ES-I3 (cell line): Measurements from ENCODE around the gene GTF2IRD2.
"Not testable (repeated sequence)": the region's sequence is repeated elsewhere in the genome, so short reads cannot be mapped to it uniquely, and the experiment has no call there.

Experiments
- H3K36me3 ChIP-seq: 2 replicates; pipeline ENCODE4 v1.6.1; 2013; ENCODE audit warnings: mild to moderate bottlenecking, low read length, control low read depth, moderate library complexity; ENCODE audit not compliant: insufficient read depth
- H3K4me1 ChIP-seq: 2 replicates; pipeline ENCODE4 v1.6.1; 2013; ENCODE audit warnings: mild to moderate bottlenecking, control low read depth, low read length; ENCODE audit not compliant: insufficient read depth
- H3K9ac ChIP-seq: 2 replicates; pipeline ENCODE4 v1.6.1; 2013; ENCODE audit warnings: low read depth, mild to moderate bottlenecking, low read length, moderate library complexity
- H3K9me3 ChIP-seq: 2 replicates; pipeline ENCODE4 v1.6.1; 2013; ENCODE audit warnings: mild to moderate bottlenecking, low read length, moderate library complexity; ENCODE audit not compliant: control insufficient read depth, insufficient read depth

Gene GTF2IRD2

DNA sequence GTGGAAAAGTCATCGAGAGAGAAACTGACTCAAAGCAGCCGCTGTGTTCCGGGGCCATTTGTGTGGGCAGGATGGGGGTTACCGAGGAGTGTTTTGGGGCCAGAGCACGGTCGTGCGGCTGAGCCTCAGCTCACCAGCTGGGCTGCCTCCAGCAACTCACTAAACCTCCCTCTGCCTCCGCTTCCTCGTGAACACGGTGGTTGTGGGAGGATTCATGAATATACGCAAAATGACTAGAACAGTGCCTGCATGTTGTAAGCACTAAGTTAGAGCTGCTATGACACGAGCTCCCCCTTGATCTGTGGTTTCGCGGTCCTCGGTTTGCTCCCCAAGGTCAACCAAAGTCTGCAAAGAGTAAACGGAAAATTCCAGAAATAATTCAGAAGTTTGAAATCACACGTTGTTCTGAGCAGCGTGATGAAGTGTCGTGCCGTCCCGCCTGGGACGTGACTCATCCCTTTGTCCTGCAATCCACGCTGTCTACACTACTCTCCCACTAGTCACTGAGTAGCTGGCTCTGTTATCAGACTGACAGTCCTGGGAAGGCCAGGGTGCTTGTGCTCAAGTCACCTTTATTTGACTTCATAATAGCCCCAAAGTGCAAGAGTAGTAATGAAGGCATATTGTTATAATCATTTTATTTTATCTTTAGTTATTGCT lies 31.1 kb downstream of the GTF2IRD2 start:
- H3K4me1 ChIP-seq, H3K36me3 ChIP-seq, H3K9me3 ChIP-seq, H3K9ac ChIP-seq: not testable (repeated sequence)

DNA sequence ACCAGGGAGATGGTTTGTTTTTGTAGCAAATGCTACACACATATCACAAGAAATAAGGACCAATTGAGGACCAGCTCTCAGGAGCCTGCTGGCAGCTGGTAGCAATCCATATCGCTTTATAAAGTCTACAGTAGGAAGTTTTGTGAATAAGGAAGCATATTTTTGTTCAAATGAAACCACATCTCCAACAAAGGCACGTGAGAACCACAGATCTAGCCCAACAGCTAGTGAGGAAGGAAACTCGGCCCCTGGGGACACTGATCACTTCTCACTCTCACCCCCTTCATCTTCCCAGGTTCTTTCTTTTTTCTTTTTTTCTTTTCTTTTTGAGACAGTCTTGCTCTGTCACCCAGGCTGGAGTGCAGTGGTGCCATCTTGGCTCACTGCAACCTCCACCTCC lies 35.5 kb downstream of the GTF2IRD2 start:
- not testable (repeated sequence) for H3K36me3 ChIP-seq, H3K9ac ChIP-seq, H3K9me3 ChIP-seq, H3K4me1 ChIP-seq

DNA sequence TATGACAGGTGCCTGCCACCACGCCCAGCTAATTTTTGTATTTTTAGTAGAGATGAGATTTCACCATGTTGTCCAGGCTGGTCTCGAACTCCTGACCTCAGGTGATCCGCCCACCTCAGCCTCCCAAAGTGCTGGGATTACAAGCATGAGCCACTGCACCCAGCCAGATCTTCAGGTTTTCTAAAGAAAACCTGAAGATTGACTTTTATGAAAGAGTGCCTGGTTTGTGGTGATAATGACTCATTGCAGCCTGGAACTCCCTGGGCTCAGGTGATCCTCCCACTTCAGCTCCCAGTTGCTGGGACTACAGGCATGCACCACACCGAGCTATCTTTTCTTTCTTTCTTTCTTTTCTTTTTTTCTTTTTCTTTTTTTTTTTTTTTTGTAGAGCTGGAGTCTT lies 52.8 kb downstream of the GTF2IRD2 start:
- not testable (repeated sequence) for H3K9ac ChIP-seq, H3K4me1 ChIP-seq, H3K36me3 ChIP-seq, H3K9me3 ChIP-seq

DNA sequence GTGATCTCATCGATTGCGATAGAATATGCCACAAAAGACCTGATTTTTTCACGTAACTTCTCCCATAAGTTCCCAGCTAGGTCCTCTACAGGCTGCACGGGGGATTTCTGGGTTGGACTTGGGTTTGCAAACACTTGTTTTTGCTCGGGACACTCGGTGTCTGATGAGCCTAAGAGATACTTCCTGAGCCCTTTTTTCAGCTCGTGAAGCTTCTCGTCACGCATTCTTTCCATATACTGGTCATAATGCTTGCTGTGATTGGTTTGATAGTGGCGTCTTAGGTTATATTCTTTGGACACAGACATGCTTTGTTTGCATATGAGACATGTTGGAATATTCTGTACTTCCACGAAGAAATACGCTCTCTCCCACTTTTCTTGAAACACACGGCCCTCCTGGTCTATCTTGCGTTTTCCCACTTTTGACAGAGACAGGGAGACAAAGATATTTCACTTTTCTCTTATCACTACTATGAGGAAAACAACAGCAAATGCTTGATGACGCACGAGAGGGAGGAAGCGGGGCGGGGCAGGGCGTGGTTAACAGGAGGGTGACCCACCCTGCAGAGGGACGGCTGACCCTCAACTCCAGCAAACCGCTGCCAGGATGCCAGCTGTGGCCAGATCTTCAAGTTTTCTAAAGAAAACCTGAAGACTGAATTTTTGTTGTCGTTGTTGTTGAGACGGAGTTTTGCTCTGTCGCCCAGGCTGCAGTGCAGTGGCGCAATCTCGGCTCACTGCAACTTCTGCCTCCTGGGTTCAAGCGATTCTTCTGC lies 53.4 kb downstream of the GTF2IRD2 start:
- not testable (repeated sequence) for H3K36me3 ChIP-seq, H3K4me1 ChIP-seq, H3K9ac ChIP-seq, H3K9me3 ChIP-seq

DNA sequence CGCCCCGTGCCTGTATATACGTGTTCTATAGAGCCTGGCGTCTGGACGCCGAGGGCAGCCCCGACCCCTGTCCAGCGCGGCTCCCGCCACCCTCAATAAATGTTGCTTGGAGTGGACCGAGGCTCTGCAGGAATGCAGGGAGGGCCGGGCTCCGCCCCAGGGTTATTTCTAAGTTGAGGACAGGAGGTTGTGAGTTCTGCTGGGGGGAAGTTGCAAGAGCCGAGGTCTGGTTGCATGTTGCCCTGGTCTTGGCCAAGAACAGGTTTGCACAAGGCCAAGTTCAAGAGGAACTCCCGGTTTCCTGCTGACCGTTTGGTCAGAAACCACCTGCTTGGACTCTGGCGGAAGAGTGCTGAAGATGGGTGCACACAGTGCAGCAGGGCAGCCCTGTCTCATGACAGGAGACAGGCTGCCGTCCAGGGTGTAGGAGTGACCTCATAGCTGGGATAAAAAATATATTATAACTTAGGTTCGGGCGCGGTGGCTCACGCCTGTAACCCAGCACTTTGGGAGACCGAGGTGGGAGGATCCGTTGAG lies 62.1 kb downstream of the GTF2IRD2 start:
- not testable (repeated sequence) for H3K9ac ChIP-seq, H3K4me1 ChIP-seq, H3K9me3 ChIP-seq, H3K36me3 ChIP-seq

DNA sequence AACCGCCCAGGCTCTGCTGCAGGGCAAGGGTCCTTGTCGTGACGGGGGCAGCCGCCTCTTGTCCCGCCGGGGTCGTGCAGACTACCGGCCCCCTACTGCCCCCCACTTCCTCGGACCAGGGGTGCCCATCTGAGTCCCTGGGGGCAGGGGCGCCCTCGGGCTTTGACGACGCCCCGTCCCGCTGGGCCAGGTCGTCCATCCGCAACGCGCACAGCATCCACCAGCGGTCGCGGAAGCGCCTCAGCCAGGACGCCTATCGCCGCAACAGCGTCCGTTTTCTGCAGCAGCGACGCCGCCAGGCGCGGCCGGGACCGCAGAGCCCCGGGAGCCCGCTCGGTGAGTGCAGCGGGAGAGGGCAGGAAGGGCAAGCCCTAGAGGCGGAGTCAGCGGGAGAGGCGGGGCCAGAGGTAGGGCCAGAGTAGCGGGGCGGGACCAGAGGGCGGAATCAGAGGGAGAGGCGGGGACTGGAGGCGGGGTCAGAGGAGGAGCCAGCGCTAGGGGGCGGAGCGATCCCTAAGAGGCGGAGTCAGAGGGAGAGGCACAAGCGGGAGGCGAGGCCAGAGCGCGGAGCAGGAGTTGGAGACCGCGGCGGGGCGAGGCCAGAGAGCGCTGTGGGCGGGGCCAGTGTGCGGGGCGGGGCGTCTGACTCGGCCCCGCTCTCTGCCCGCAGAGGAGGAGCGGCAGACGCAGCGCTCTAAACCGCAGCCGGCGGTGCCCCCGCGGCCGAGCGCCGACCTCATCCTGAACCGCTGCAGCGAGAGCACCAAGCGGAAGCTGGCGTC lies 62.8 kb downstream of the GTF2IRD2 start:
- not testable (repeated sequence) for H3K9ac ChIP-seq, H3K4me1 ChIP-seq, H3K36me3 ChIP-seq, H3K9me3 ChIP-seq

DNA sequence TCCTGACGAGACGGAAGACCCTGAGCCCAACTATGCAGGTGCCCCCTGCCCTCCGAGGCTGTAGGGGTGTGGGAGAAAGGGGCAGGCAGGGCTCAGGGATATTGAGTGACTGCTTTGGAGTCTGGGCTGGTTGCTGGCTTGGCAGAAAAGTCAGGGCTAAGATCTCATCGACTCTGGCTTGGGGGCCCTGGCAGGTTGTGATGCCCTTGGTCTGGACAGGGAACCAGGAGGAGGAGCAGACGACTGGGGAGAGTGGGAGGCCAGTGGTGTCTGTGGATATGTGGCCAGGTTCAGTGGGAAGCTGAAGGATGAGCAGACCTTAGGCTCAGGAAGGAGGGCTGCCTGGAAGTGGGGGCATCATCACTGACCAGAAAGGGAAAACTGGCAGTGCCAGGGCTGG lies 67.8 kb downstream of the GTF2IRD2 start:
- H3K4me1 ChIP-seq, H3K36me3 ChIP-seq, H3K9me3 ChIP-seq, H3K9ac ChIP-seq: not testable (repeated sequence)

DNA sequence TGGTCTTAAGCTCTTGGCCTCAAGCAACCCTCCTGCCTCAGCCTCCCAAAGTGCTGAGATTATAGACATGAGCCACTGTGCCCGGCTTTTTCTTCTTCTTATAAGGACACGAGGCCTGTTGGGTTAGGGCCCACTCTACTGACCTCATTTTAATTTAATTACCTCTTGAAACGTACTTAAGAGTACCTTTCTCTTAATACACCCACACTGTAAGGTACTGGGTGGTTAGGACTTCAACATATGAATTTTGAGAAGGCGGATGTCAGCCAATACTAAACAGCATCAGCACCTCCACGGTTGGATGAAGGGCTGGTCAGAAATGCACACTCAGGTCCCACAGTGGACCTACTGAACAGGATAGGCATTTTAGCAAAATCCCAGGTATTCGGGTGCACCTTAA lies 69.7 kb downstream of the GTF2IRD2 start:
- H3K36me3 ChIP-seq, H3K4me1 ChIP-seq, H3K9ac ChIP-seq, H3K9me3 ChIP-seq: not testable (repeated sequence)

DNA sequence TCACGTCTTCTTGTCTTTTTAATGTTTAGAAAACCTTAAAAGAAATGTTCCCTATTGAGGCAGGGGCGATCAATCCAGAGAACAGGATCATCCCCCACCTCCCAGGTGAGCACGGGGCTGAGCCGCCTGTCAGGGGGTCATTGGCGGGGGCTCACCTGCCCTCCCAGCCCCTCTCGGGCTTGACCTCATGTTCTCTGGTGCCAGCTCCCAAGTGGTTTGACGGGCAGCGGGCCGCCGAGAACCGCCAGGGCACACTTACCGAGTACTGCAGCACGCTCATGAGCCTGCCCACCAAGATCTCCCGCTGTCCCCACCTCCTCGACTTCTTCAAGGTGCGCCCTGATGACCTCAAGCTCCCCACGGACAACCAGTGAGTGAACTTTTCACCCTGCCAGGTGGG lies 72.4 kb downstream of the GTF2IRD2 start:
- not testable (repeated sequence) for H3K9ac ChIP-seq, H3K36me3 ChIP-seq, H3K9me3 ChIP-seq, H3K4me1 ChIP-seq

DNA sequence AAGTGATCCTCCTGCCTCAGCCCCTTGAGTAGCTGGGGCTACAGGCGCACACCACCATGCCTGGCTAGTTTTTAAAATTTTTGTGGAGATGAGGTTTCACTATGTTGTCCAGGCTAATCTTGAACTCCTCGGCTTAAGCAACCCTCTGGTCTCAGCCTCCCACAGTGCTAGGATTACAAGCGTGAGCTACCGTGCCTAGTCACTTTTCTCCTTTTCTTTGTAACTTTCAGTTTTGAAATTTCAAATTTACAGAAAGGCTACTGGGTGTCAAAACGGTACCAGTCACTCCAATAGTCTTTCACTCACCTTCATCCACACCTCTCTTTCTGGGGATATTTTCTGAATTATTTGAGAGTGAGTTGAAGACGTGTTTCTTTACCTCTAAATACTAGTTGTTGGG lies 76.3 kb downstream of the GTF2IRD2 start:
- H3K4me1 ChIP-seq, H3K9me3 ChIP-seq, H3K36me3 ChIP-seq, H3K9ac ChIP-seq: not testable (repeated sequence)

DNA sequence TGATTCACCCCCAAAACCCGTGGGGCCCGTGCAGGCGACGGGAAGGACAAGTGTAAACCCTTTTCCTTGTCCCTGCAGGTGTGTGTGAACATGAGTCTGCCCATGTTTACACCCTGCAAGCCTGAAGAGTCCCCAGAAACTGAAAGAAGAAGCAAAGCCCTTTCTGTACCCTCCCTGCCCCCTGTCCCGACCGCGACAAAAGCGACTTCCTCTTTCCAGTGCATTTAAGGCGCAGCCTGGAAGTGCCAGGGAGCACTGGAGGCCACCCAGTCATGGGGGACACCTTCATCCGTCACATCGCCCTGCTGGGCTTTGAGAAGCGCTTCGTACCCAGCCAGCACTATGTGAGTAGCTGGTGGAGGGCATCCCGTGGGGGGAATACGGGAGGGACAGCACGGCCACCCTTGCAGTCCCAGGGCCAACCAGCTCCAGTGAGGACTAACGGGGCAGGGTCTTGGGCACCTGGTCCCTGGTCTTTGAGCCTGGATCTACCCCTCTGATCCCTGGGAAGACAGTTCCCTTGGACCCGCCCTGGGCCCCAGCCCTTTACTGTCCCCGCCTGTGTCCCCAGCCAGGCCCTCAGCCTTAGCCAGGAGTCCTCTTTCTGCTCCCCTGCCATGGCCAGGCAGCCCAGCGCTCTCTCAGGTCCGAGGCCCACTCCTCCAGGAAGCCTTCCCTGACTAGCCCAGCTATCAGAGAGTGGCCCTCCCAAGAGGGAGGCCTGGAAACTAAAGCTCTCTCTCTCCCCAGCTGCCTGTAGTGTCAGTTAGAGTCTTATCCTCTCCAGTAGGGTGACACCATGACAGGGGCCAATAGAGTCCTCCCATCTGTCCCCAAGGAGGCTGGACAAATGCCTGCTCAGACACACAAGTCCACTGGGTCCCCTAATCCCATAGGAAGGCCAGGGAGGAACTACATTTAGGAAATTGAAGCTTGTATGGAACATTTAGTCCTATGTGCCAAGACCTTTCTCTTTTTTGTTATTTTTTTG lies 77.3 kb downstream of the GTF2IRD2 start, which contains the start of gene NCF1:
NCF1 (plus strand) TSS at position 252 of the 991 bp plus-strand sequence; CDS start at position 273, 21 bp downstream.
- not testable (repeated sequence) for H3K4me1 ChIP-seq, H3K9me3 ChIP-seq, H3K36me3 ChIP-seq, H3K9ac ChIP-seq

DNA sequence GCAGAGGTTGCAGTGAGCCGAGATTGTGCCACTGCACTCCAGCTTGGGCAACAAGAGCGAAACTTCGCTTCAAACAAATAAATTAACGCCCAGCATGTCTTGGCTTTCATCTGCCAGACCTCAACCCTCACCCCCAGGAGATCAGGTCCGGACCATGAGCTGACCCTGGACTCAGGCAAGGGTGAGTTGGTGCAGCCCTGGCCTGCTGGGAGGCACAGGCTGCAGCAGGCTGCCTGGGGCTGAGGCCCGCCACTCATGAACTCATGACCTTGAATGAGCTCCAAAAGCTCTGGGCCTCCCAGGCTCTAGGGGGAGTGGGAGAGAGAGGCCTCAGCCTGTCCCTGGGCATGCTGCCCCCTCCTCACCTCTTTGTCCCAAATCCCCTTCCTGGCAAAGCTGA lies 79.3 kb downstream of the GTF2IRD2 start:
- H3K36me3 ChIP-seq, H3K4me1 ChIP-seq, H3K9ac ChIP-seq, H3K9me3 ChIP-seq: not testable (repeated sequence)

DNA sequence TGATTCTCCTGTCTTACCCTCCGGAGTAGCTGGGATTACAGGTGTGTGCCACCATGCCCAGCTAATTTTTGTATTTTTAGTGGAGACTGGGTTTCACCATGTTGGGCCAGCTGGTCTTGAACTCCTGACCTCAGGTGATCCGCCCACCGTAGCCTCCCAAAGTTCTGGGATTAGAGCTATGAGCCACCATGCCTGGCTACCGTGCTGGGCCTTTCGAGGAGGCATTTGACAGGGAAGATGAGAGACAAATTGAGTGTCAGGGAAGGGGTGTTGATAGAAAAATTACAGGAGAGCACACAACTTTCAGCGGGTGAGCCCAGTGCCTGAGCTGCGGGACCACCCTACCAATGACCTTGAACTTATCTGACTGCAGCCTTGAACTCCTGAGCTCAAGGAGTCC lies 81.3 kb downstream of the GTF2IRD2 start:
- not testable (repeated sequence) for H3K36me3 ChIP-seq, H3K4me1 ChIP-seq, H3K9ac ChIP-seq, H3K9me3 ChIP-seq

DNA sequence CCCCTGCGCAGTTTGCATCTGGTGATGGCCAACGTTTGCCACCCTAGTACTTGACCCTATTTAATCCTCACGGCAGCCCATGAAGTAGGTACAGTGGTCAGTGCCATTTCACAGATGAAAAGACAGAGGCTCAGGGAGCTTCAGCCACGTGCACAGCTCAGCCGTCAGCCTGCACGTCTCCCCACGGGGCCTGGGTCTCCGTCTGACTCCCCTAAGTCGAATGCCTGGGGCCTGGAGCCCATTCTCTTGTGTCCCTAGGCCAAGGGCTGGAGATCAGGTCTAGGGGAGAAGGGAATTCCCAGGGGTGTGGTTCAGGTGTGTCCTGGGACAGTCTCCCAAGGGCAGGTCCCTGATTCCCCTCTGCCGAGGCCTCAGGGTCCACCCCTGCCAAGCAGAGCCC lies 84.4 kb downstream of the GTF2IRD2 start:
- H3K9me3 ChIP-seq, H3K36me3 ChIP-seq, H3K9ac ChIP-seq, H3K4me1 ChIP-seq: not testable (repeated sequence)
